Fibroblast of gingiva (primary cell): ENCODE measurements around the gene MYH7B.

ENCODE experiments used
- DNase-seq: peaks from one replicate; pipeline ENCODE4 v3.0.0-alpha.2; 2011; ENCODE audit warnings: low read depth

The MYH7B gene

GRCh38 chr20:34992751-34993417, 37.2 kb downstream of the MYH7B start:
- no peak for DNase-seq

DNA sequence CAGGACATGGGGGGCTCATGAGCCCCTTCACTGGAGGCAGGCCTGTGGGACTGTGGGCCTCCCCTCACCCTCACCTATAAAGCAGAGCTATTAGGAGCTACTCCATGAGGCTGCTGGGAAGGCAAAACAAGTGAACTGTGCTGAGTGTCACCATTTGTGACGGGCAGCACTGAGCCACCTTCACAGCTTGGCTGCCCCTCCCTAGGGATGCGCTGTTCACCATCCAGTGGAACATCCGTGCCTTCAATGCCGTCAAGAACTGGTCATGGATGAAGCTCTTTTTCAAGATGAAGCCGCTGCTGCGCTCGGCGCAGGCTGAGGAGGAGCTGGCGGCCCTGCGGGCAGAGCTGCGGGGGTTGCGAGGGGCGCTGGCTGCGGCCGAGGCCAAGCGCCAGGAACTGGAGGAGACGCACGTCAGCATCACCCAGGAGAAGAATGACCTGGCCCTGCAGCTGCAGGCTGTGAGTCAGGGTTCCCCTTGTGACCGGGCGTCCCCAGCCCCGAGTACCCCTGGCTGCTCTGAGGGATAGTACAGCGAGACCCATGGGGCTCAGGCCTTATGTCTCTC, 38.4 kb downstream of the MYH7B start:
- DNase-seq = no peak

DNA sequence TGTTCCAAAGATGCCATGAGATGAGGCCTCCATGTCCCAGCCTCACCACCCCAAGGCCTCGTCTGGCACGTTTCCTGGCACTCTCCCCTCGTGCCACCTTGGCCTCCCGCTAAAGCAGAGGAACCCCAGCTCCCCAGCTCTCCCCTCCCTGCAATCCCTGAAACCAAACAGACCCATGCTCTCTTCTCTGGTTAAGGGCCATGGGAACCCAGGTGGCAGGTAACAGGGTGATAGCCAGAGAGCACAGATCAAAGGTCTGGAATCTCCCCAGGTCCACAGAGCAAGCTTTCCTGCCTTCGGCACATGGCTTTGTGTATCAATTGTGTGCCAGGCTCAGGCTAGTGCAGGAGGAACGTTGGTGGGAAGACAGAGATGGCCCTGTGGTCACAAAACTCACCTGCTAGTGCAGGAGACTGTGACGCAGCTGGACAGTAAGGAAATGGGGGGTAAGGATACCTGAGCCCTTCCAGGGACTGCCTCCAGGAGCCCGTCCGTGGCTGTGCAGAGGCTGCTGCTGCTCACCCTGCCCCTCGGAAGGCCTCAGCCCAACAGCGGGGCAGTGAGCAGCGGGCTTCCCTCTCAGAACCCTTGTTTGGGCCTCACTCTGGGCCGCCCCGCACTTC, 39.0 kb downstream of the MYH7B start:
- no peak for DNase-seq

DNA sequence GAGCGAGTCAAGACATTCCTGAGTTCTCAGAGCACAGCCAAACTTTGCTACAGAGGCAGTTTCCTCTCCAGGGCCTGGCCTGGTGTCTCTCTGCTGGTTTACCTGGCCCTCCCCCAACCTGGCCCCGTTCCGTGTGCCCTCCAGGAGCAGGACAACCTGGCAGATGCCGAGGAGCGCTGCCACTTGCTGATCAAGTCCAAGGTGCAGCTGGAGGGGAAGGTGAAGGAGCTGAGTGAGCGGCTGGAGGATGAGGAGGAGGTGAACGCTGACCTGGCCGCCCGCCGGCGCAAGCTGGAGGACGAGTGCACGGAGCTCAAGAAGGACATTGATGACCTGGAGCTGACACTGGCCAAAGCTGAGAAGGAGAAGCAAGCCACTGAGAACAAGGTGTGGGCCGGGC, 39.5 kb downstream of the MYH7B start:
- no peak for DNase-seq

- DNase-seq = no peak
These were observed 40.0 kb downstream of the MYH7B start for GRCh38 chr20:34995696-34996095.

- no peak for DNase-seq
These were observed 40.8 kb downstream of the MYH7B start for GRCh38 chr20:34996243-34997028.

DNA sequence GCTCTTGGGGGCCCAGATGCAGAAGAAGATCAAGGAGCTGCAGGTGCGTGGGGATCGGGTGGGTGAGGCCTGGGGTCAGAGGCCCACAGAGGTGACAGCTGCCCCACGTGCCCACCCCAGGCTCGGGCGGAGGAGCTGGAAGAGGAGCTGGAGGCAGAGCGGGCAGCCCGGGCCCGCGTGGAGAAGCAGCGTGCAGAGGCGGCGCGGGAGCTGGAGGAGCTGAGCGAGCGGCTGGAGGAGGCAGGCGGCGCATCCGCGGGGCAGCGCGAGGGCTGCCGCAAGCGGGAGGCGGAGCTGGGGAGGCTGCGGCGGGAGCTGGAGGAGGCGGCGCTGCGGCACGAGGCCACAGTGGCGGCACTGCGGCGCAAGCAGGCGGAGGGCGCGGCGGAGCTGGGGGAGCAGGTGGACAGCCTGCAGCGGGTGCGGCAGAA, 41.5 kb downstream of the MYH7B start:
- DNase-seq = peak; percentile 16

- DNase-seq = no peak
These were observed 42.1 kb downstream of the MYH7B start for GRCh38 chr20:34997774-34998173.

- DNase-seq = no peak
These were observed 42.8 kb downstream of the MYH7B start for GRCh38 chr20:34998331-34998950.

DNA sequence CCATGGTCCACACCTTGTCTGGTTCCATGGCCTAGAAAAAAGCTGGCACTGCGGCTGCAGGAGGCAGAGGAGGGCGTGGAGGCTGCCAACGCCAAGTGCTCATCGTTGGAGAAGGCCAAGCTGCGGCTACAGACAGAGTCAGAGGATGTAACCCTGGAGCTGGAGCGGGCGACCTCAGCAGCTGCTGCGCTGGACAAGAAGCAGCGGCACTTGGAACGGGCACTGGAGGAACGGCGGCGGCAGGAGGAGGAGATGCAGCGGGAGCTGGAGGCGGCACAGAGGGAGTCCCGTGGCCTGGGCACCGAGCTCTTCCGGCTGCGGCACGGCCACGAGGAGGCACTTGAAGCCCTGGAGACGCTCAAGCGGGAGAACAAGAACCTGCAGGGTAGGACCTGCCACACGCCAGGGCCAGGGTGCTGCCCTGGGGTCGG, 43.4 kb downstream of the MYH7B start:
- DNase-seq = no peak

DNA sequence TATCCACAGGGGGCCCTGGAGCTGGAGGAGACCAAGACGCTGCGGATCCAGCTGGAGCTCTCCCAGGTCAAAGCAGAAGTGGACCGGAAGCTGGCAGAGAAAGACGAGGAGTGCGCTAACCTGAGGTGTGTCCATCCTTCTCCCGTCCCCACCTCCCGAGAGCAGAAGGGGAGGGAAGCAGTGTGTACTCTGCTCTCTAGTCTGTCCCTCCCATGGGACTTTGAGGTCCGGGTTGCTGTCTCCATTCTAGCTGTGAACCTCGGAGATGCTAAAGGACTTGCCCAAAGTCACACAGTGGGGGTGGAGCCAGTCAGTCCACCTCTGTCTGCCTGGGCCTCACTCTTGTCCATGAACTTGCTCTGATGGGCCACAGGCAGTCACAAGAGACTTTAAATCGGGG, 44.1 kb downstream of the MYH7B start:
- DNase-seq = no peak

GRCh38 chr20:35000311-35000921, 44.7 kb downstream of the MYH7B start:
- DNase-seq = no peak

DNA sequence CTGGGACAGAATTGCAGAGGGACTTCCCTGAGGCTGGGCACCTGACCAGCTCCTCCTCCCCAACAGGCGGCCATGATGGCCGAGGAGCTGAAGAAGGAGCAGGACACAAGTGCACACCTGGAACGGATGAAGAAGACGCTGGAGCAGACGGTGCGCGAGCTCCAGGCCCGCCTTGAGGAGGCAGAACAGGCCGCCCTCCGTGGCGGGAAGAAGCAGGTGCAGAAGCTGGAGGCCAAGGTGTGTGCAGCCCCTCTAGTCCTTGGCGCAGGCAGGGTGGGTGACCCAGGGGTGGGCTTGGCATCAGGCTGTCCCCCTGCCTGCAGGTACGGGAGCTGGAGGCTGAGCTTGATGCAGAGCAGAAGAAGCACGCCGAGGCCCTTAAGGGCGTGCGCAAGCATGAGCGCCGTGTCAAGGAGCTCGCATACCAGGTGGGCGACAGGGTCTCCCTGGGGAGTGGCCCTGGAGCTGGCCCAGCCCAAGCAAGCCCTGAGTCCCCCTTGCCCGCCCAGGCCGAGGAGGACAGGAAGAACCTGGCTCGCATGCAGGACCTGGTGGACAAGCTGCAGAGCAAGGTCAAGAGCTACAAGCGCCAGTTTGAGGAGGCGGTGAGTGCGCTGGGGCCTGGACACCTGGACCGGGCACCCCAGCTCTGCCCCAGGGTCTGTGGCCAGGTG, 45.4 kb downstream of the MYH7B start:
- no peak for DNase-seq

- no peak for DNase-seq
These were observed 46.1 kb downstream of the MYH7B start for GRCh38 chr20:35001596-35002362.

DNA sequence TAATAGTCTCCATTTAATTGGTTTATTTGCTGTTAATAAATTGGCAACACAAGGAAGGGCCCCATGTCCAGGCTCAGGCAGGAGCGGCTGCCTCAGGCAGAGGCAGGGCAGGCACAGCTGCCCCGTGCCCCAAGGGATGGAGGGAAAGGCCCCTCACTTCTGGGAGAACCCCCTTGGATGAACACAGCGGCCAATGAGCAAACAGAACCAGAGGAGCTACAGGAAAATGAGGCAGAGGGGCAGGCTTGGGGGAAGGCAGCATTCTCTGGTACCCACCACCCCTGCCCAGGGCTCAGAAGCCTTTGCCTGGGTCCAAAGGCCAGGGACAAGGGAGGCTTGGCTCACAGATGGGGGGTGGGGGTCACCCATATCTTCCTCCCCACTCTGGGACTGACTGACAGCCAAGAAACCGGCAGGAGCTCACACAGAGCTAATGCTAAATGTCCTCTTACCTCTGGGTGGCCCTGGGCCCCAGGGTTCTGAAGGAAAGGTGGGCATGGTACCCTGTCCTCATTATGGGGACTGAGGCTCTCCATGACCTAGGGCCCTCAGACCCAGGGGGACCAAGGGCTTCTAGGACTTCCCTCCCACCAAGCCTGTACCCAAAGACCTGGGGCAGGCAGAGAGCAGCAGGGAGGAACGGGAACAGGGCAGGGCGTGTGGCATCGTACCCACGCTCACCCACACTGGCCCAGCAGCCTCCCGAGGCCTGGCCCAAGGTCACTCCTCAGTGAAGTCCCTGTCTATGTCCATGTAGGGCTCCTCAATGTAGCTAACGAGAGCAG, 47.0 kb downstream of the MYH7B start:
- no peak for DNase-seq

DNA sequence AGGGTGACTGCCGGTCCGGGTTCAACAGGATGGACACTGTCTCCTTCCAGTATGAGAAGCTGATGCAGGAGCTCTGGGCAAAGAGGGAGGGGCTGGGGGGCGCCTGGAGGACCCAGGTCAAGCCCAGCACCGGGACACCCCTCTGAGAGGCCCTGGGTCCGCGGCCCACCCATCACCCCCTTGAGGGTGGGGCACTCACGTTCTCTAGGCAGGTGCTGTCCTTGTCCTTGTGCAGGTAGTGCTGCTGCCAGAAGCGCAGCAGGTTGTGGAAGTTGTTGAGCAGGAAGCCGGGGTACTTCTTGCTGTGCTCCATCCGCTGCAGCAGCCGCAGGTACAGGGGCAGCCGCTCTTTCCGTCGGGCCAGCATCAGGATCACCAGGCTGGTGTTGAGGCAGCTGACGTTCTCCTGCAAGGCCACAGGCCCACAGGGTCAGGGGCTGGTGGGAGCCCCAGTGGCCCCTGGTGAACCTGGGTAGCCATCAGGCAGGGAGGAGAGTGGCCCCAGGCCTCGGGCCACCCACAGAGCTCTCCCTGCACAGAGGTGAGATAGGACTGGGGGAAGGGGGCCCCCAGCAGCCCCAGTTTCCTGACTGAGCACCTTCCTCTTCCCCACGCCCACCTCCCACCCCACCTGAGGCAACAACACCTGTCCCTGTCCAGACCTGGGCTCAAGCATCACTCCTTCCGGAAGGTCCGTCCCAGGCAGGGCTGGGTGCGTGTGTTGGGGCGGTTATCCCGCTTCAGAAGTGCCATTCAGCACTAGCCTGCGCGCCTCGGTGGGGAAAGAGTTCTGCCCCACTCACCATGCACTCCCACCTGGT, 47.8 kb downstream of the MYH7B start:
- no peak for DNase-seq

DNA sequence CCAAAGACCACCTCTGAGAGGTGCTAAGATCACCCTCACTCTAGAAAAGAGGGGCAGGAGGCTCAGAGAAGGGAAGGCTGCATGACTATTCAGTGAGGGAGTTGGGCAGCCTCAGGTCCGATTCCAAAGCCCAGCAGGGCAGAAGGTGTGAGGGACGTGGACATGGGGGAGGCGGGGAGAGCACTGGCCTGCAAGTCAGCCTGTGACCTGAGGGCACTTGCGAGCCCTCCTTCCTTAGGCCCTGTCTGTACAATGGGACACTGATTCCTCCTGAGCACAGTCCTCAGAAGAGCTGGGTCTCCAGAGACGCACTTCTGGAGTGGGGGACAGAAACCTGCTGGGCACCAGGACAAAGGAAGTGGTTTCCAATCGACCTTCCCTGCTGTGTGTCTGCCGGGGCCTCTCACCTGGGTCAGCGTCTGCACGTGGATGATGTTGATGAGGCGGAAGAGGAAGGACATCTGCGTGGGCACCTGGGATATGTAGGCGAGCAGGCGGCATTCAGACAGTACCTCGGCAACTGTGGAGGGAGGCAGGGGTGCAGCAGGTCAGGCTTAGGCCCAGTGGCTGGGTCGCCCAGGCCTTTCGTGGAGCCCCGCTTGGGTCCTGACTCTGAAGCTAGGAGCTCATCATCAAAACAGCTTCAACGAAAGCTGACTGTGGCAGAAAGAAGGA, 48.5 kb downstream of the MYH7B start:
- no peak for DNase-seq

DNA sequence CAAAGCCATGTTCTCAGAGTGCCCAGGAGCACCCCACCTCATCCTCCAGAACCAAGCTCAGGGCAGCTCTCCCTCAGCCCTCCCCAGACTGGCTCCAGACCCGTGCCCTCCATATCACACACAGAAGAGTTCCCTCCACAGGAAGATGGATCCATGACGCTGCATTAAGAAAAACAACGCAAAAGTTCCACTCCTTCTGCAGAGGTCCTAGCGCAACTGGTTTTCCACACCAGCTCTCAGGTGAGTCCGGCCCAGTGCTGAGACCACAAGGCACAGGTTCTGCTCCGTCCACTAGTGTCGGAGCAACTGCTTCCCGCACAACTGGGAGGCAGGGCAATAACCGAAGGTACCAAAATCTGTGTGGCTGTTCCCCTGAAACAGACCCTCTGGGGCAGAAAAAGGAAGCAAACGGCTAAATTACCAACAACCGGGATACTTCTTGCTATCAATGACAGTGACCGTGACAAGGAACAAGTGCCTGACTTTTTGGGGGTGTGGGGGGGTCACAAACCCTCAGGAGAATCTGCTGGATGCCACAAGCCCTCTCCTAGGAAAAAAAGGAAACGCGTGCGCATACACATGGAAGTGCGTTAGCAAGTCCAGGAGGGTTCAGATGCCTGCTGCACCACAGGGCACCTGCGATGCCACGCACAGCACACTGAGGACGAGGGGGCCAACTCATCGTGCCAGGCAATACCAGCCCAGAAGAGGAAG, 49.2 kb downstream of the MYH7B start:
- DNase-seq = no peak
